HepG2 (cell line): ENCODE results near the gene SLC16A5. TPM values are rescaled to one million over a fixed set of nuclear protein-coding genes. Genes with fewer than 3 reads are reported as not detected.

Experiments used
- BCL6 ChIP-seq: IDR thresholded peaks from 2 replicates; pipeline ENCODE4 v1.6.1; 2016; ENCODE audit warnings: missing genetic modification reagents, missing compliant biosample characterization
- CAMTA2 ChIP-seq: sonication (generic); formaldehyde crosslinking; IDR thresholded peaks from 2 replicates; pipeline ENCODE4 v1.4.0; 2020; ENCODE audit warnings: mild to moderate bottlenecking, missing genetic modification reagents, borderline replicate concordance
- CCAR2 ChIP-seq: fragments of 200-400 bp; formaldehyde crosslinking; optimal IDR thresholded peaks from 2 replicates; pipeline ENCODE3; 2018; ENCODE audit warnings: low read depth, mild to moderate bottlenecking, low read length, moderate library complexity
- HOXA5 ChIP-seq: sonication (generic); formaldehyde crosslinking; IDR thresholded peaks from 2 replicates; pipeline ENCODE4 v1.4.0; 2020; ENCODE audit warnings: missing genetic modification reagents
- IKZF1 ChIP-seq: fragments of 450-650 bp; IDR thresholded peaks from 2 replicates; pipeline ENCODE4 v1.7.1; 2016
- KAT7 ChIP-seq: IDR thresholded peaks from 2 replicates; pipeline ENCODE4 v1.6.1; 2018; ENCODE audit warnings: borderline replicate concordance, missing compliant biosample characterization
- MTERF4 ChIP-seq: sonication (generic); formaldehyde crosslinking; IDR thresholded peaks from 2 replicates; pipeline ENCODE4 v1.8.0; 2023; ENCODE audit warnings: mild to moderate bottlenecking, missing genetic modification reagents
- MXI1 ChIP-seq: IDR thresholded peaks from 3 replicates; pipeline ENCODE4 v1.6.1; 2012; ENCODE audit warnings: low read depth, low read length, inconsistent platforms, borderline replicate concordance
- NKX3-1 ChIP-seq: sonication (generic); formaldehyde crosslinking; IDR thresholded peaks from 2 replicates; pipeline ENCODE4 v1.5.0; 2020; ENCODE audit warnings: missing genetic modification reagents
- NR2F6 ChIP-seq, 2 experiments: IDR thresholded peaks; 2 replicates each; pipeline ENCODE4 v1.6.1; 2016; ENCODE audit warnings: antibody characterized with exemption in 1 of 2, mild to moderate bottlenecking in 1 of 2
- REL ChIP-seq: sonication (generic); formaldehyde crosslinking; conservative IDR thresholded peaks from 2 replicates; pipeline ENCODE4 v1.8.0; 2022; ENCODE audit warnings: mild to moderate bottlenecking, missing genetic modification reagents, moderate library complexity
- SCMH1 ChIP-seq: sonication (generic); formaldehyde crosslinking; IDR thresholded peaks from 2 replicates; pipeline ENCODE4 v1.9.0; 2021; ENCODE audit warnings: missing genetic modification reagents, mild to moderate bottlenecking, borderline replicate concordance
- SNAPC4 ChIP-seq: sonication (generic); formaldehyde crosslinking; IDR thresholded peaks from 2 replicates; pipeline ENCODE4 v1.4.0; 2020; ENCODE audit warnings: mild to moderate bottlenecking, missing genetic modification reagents
- TEAD3 ChIP-seq: optimal IDR thresholded peaks from 2 replicates; pipeline ENCODE3; 2016; ENCODE audit warnings: borderline replicate concordance
- TOE1 ChIP-seq: sonication (generic); formaldehyde crosslinking; IDR thresholded peaks from 2 replicates; pipeline ENCODE4 v1.4.0; 2020; ENCODE audit warnings: mild to moderate bottlenecking, missing genetic modification reagents
- WIZ ChIP-seq: sonication (generic); formaldehyde crosslinking; IDR thresholded peaks from 2 replicates; pipeline ENCODE4 v1.5.1; 2020; ENCODE audit warnings: mild to moderate bottlenecking, missing genetic modification reagents
- YY1 ChIP-seq: IDR thresholded peaks from 2 replicates; pipeline ENCODE4 v1.6.1; 2011; ENCODE audit warnings: low read length, low read depth, moderate library complexity, mild to moderate bottlenecking; ENCODE audit not compliant: insufficient read depth, insufficient replicate concordance
- ZMAT3 ChIP-seq: sonication (generic); formaldehyde crosslinking; conservative IDR thresholded peaks from 2 replicates; pipeline ENCODE4 v1.7.0; 2021; ENCODE audit warnings: missing genetic modification reagents
- ZNF180 ChIP-seq: sonication (generic); formaldehyde crosslinking; IDR thresholded peaks from 2 replicates; pipeline ENCODE4 v1.4.0; 2020; ENCODE audit warnings: low read depth, missing genetic modification reagents, borderline replicate concordance
- ZNF274 ChIP-seq: sonication (generic); formaldehyde crosslinking; IDR thresholded peaks from 2 replicates; pipeline ENCODE4 v1.5.1; 2020; ENCODE audit warnings: mild to moderate bottlenecking, missing genetic modification reagents
- ZNF335 ChIP-seq: sonication (generic); formaldehyde crosslinking; IDR thresholded peaks from 2 replicates; pipeline ENCODE4 v1.4.0; 2020; ENCODE audit warnings: missing genetic modification reagents
- ZNF724P ChIP-seq: sonication (generic); formaldehyde crosslinking; IDR thresholded peaks from 2 replicates; pipeline ENCODE4 v1.8.0; 2022; ENCODE audit warnings: missing genetic modification reagents, borderline replicate concordance
- ZNF850 ChIP-seq: sonication (generic); formaldehyde crosslinking; conservative IDR thresholded peaks from 2 replicates; pipeline ENCODE4 v1.9.0; 2021; ENCODE audit warnings: mild to moderate bottlenecking, missing genetic modification reagents
- ZSCAN31 ChIP-seq: sonication (generic); formaldehyde crosslinking; IDR thresholded peaks from 2 replicates; pipeline ENCODE4 v1.5.0; 2020; ENCODE audit warnings: low read depth, mild to moderate bottlenecking, missing genetic modification reagents
- polyA plus RNA-seq, 8 experiments: library from polyadenylated mRNA; depleted of rRNA in 3 of 8; stranded (reverse) in 7 of 8; unstranded in 1 of 8; fragments of >200 nt; fragmentation: Illumina TruSeq in 4 of 8; extraction: Trizol in 4 of 8; gene quantifications; 2 replicates each; pipeline versions ENCODE4 v1.2.1 to v1.2.3, GENCODE V29; 2011 to 2016; ENCODE audit warnings: low read depth in 4 of 8, missing spikeins in 1 of 8, mixed read lengths in 1 of 8; ENCODE audit not compliant: insufficient read depth in 1 of 8
- total RNA-seq, 5 experiments: library from RNA; depleted of rRNA; stranded (reverse); fragments of >200 nt; fragmentation: Illumina TruSeq; extraction: Trizol; gene quantifications; 2 replicates each; pipeline ENCODE4 v1.2.3, GENCODE V29; 2016; ENCODE audit warnings: low read depth in 1 of 5

SLC16A5 gene
- total and polyA plus RNA-seq, 2 of the 13 experiments (the other 11 are each of a cell fraction or from before 2014, with no cell fraction given): 0.69 to 5.6 TPM

- TF ChIP-seq SNAPC4: peak; percentile 92
- peak; percentile 90; the same call in 1 of the 2 replicates for TF ChIP-seq ZSCAN31
- TF ChIP-seq ZNF180 (CRISPR knock-in tag): 0 out of 2 replicates have a peak, but pooled peaks have one; percentile 18
- no peak for TF ChIP-seq IKZF1
- peak; percentile 79 for TF ChIP-seq MTERF4
- TF ChIP-seq TOE1: peak; percentile 52; the same call in 1 of the 2 replicates
- peak; percentile 45 for TF ChIP-seq TEAD3 (CRISPR knock-in tag)
- TF ChIP-seq MXI1: peak; percentile 83; the same call in 2 of the 3 replicates
- TF ChIP-seq KAT7 (CRISPR knock-in tag): peak; percentile 63; the same call in 1 of the 2 replicates
- TF ChIP-seq CCAR2: no peak
- no peak for TF ChIP-seq NR2F6 (IDR thresholded peaks at IDR 0.05)
- no peak for TF ChIP-seq NR2F6 (CRISPR knock-in tag; IDR thresholded peaks at IDR 0.05)
- no peak for TF ChIP-seq ZNF850 (CRISPR knock-in tag)
- no peak for TF ChIP-seq SCMH1 (CRISPR knock-in tag)
- peak; percentile 28; the same call in 1 of the 2 replicates for TF ChIP-seq NKX3-1 (CRISPR knock-in tag)
- TF ChIP-seq ZNF274 (CRISPR knock-in tag): peak; percentile 80; the same call in 1 of the 2 replicates
- TF ChIP-seq BCL6 (CRISPR knock-in tag): peak; percentile 6; the same call in 1 of the 2 replicates
- peak; percentile 95 for TF ChIP-seq ZMAT3 (CRISPR knock-in tag)
- TF ChIP-seq YY1: peak; percentile 90
- TF ChIP-seq ZNF724P (CRISPR knock-in tag): peak; percentile 80; the same call in 1 of the 2 replicates
- no peak for TF ChIP-seq REL (CRISPR knock-in tag)
- TF ChIP-seq HOXA5: no peak; the same call in 1 of the 2 replicates
- TF ChIP-seq WIZ (CRISPR knock-in tag): peak; percentile 33; the same call in 1 of the 2 replicates
- TF ChIP-seq CAMTA2 (CRISPR knock-in tag): peak; percentile 80
- peak; percentile 5; the same call in 1 of the 2 replicates for TF ChIP-seq ZNF335 (CRISPR knock-in tag)
These were observed 43.7 kb downstream of the SLC16A5 start, which contains the start of gene NT5C (continued) for GRCh38 chr17:75131278-75132017.
